HG03095 (cell line): Measurements from ENCODE around the gene MASTL.

Experiments
- ATAC-seq: cut with Tn5 transposase; IDR thresholded peaks from one replicate; pipeline ENCODE4 v1.9.1; 2021; ENCODE audit warnings: moderate library complexity; ENCODE audit not compliant: unreplicated experiment

Gene MASTL

DNA sequence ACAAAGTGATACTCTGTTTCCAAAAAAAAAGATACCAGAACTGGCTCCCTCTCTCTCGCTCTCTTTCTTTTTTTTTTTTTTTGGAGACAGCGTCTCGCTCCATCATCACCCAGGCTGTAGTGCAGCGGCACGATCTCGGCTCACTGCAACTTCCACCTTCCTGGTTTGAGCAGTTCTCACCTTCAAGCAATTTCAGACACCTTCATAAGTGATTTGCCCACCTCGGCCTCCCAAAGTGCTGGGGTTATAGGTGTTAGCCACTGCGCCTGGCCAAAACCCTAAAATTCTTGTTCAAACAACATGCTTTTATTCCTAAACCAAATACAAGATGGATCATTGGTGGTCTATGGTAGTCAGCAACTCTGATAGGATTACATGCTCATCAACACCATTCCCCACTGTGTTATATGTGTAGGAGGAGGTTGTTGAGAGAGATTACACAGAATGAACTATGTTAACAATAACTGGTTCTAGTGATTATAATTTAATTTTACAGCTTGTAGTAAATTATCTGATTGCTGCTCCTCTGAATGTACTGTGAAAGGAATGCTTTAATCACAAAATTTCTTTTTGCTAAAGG is 69.9 kb downstream of the MASTL start:
- no peak for ATAC-seq

GRCh38 chr10:27225642-27226257 is 70.6 kb downstream of the MASTL start:
- ATAC-seq: no peak

DNA sequence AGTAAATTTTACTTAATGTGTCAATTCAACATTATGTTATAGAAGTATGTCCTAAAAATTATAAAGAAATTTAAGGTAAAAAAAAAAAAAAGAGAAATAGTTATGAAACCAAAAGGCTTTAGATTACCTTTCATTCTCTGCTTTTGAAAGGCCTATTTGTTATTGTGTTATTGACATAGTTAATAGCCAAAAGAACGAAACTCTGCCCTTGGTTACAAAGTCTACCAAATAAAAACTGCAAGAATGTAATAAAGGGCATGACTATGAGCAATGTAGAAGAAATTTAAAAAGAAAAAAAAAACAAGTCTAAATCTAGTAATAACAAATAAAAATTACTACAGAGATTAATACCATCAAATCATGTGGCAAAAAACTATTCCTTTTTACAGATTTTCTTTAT is 74.9 kb downstream of the MASTL start:
- ATAC-seq: no peak

GRCh38 chr10:27235706-27236105 is 80.6 kb downstream of the MASTL start:
- no peak for ATAC-seq
